ENCODE results near the gene H2BK1. TPM values are rescaled to one million over a fixed set of nuclear protein-coding genes. Genes with fewer than 3 reads are reported as not detected.

H2BK1 gene
- total and polyA plus RNA-seq, 2 of the 13 experiments (the other 11 are each of a cell fraction or from before 2014, with no cell fraction given): not detected

GRCh38 chr7:151226875-151227782 is 16.8 kb upstream of the H2BK1 start, which contains the start of gene ABCF2 (continued):
- TF ChIP-seq ELK4 (CRISPR knock-in tag; IDR thresholded peaks at IDR 0.05; ENCODE audit: borderline replicate concordance) (no peak), THAP8 (CRISPR knock-in tag; IDR thresholded peaks at IDR 0.05; ENCODE audit: borderline replicate concordance) (no peak), HNF4A (CRISPR knock-in tag; IDR thresholded peaks at IDR 0.05) (peak; percentile 65), ZNF772 (CRISPR knock-in tag; IDR thresholded peaks at IDR 0.05) (0 out of 2 replicates have a peak, but pooled peaks have one; percentile 16), TRIM22 (IDR thresholded peaks at IDR 0.05) (no peak), GATA4 (IDR thresholded peaks at IDR 0.05; ENCODE audit: borderline replicate concordance, low read depth) (no peak; the same call in 1 of the 2 replicates), ZNF367 (CRISPR knock-in tag; IDR thresholded peaks at IDR 0.05; ENCODE audit: borderline replicate concordance) (no peak), MXI1 (IDR thresholded peaks at IDR 0.05; ENCODE audit: borderline replicate concordance, low read depth, low read length) (peak; percentile 73; the same call in 1 of the 3 replicates), BRF2 (CRISPR knock-in tag; IDR thresholded peaks at IDR 0.05) (no peak), ZNF160 (CRISPR knock-in tag; IDR thresholded peaks at IDR 0.05) (no peak), MAX (IDR thresholded peaks at IDR 0.05) (peak; percentile 85), KLF9 (CRISPR knock-in tag; IDR thresholded peaks at IDR 0.05; ENCODE audit: low read depth) (0 out of 2 replicates have a peak, but pooled peaks have one; percentile 40), ZNF318 (CRISPR knock-in tag; IDR thresholded peaks at IDR 0.05) (no peak), RFX5 (IDR thresholded peaks at IDR 0.05; ENCODE audit: low read depth, low read length) (peak; percentile 40; the same call in 1 of the 2 replicates), PTBP1 (IDR thresholded peaks at IDR 0.05; ENCODE audit: low read depth, low read length, poor library complexity, severe bottlenecking) (peak; percentile 29)
